Stimulated activated CD4-positive, alpha-beta T cell treated with anti-CD3 and anti-CD28 coated beads, Interleukin-2, amount 100 ng/mL, for 4 hours (primary cell): ENCODE measurements around the gene WFDC11.
"Not testable (repeated sequence)": the region's sequence is repeated elsewhere in the genome, so short reads cannot be mapped to it uniquely, and the experiment has no call there.

Source experiments
- DNase-seq: peaks from one replicate; pipeline ENCODE4 v3.0.0-alpha.2; 2020; ENCODE audit warnings: low read depth

Gene WFDC11

GRCh38 chr20:45670139-45670538 is at the start of gene WFDC11:
WFDC11 (minus strand) TSS chr20:45670239; CDS start chr20:45650600, 19,639 bp downstream.
- no peak for DNase-seq

- not testable (repeated sequence) for DNase-seq
Observed at GRCh38 chr20:45716141-45716688, 46.2 kb upstream of the WFDC11 start.

GRCh38 chr20:45704969-45705637 is 35.1 kb upstream of the WFDC11 start, which contains the start of gene WFDC10B:
WFDC10B (minus strand) TSS chr20:45705019; CDS start chr20:45685992, 19,027 bp downstream.
- DNase-seq = no peak

GRCh38 chr20:45701873-45702272 is 31.8 kb upstream of the WFDC11 start, which contains the start of gene WFDC13:
WFDC13 (plus strand) TSS chr20:45702038; CDS start chr20:45702124, 86 bp downstream.
- no peak for DNase-seq

- no peak for DNase-seq
Observed at GRCh38 chr20:45701104-45701503, 31.1 kb upstream of the WFDC11 start.

GRCh38 chr20:45695496-45695895 is 25.5 kb upstream of the WFDC11 start:
- DNase-seq = no peak

- DNase-seq = not testable (repeated sequence)
Observed at GRCh38 chr20:45693346-45693745, 23.3 kb upstream of the WFDC11 start.

- no peak for DNase-seq
Observed at GRCh38 chr20:45685896-45686295, 15.9 kb upstream of the WFDC11 start.

- DNase-seq = no peak
Observed at GRCh38 chr20:45679650-45680049, 9.6 kb upstream of the WFDC11 start.

- no peak for DNase-seq
Observed at GRCh38 chr20:45672765-45673164, 2.7 kb upstream of the WFDC11 start.

- DNase-seq = not testable (repeated sequence)
Observed at GRCh38 chr20:45657038-45657437, 13.0 kb downstream of the WFDC11 start.

GRCh38 chr20:45651726-45652125 is 18.3 kb downstream of the WFDC11 start:
- not testable (repeated sequence) for DNase-seq

GRCh38 chr20:45649312-45649863 is 20.7 kb downstream of the WFDC11 start:
- no peak for DNase-seq

- DNase-seq = no peak
Observed at GRCh38 chr20:45647441-45648050, 22.5 kb downstream of the WFDC11 start.

- DNase-seq = no peak
Observed at GRCh38 chr20:45646875-45647274, 23.2 kb downstream of the WFDC11 start.

GRCh38 chr20:45645869-45646268 is 24.2 kb downstream of the WFDC11 start:
- DNase-seq = not testable (repeated sequence)

- DNase-seq = not testable (repeated sequence)
Observed at GRCh38 chr20:45641076-45641475, 29.0 kb downstream of the WFDC11 start.

- no peak for DNase-seq
Observed at GRCh38 chr20:45639687-45640086, 30.4 kb downstream of the WFDC11 start.

- no peak for DNase-seq
Observed at GRCh38 chr20:45636513-45636912, 33.5 kb downstream of the WFDC11 start.

GRCh38 chr20:45631184-45631583 is 38.9 kb downstream of the WFDC11 start, which contains the start of gene WFDC9:
WFDC9 (minus strand) TSS chr20:45631284; CDS start chr20:45610181, 21,103 bp downstream.
- no peak for DNase-seq

- no peak for DNase-seq
Observed at GRCh38 chr20:45630371-45630770, 39.7 kb downstream of the WFDC11 start.

- peak; percentile 6 for DNase-seq
Observed at GRCh38 chr20:45629496-45630100, 40.4 kb downstream of the WFDC11 start, which contains the start of gene WFDC10A. WFDC10A (plus strand) TSS chr20:45629739; CDS start chr20:45629814, 75 bp downstream.
